NT2/D1 (cell line): ENCODE data around the gene MYOF.

Experiments
- SUZ12 ChIP-seq: IDR thresholded peaks from 2 replicates; pipeline ENCODE4 v1.6.1; 2011; ENCODE audit not compliant: insufficient read length, insufficient read depth; ENCODE audit errors: extremely low read depth
- ZNF274 ChIP-seq: IDR thresholded peaks from 2 replicates; pipeline ENCODE4 v1.6.1; 2011; ENCODE audit warnings: mild to moderate bottlenecking, low read depth, low read length

GRCh38 chr10:93485690-93486089, 3.6 kb upstream of the MYOF start:
- no peak for TF ChIP-seq ZNF274
- no peak for TF ChIP-seq SUZ12
